PFSK-1 (cell line): ENCODE data around the gene KIAA1328.

Experiments
- FOXP2 ChIP-seq: optimal IDR thresholded peaks from 2 replicates; pipeline ENCODE3; 2011; ENCODE audit warnings: borderline replicate concordance, control low read depth, inconsistent platforms; ENCODE audit not compliant: insufficient read depth; ENCODE audit errors: extremely low read length, extremely low read depth
- POLR2AphosphoS5 ChIP-seq: IDR thresholded peaks from 2 replicates; pipeline ENCODE4 v1.6.1; 2012; ENCODE audit warnings: low read depth, mild to moderate bottlenecking, control low read depth, low read length, moderate library complexity
- SIN3A ChIP-seq: IDR thresholded peaks from 2 replicates; pipeline ENCODE4 v1.6.1; 2012; ENCODE audit warnings: mild to moderate bottlenecking, low read length, moderate library complexity, borderline replicate concordance; ENCODE audit not compliant: insufficient read depth
- TAF1 ChIP-seq: IDR thresholded peaks from 2 replicates; pipeline ENCODE4 v1.6.1; 2012; ENCODE audit warnings: low read length, control low read depth, borderline replicate concordance; ENCODE audit not compliant: insufficient read depth
- TF ChIP-seq, protein P1 (sequence below), 2 experiments: IDR thresholded peaks; 2 replicates each; pipeline versions ENCODE4 v1.6.1 to v1.8.0; 2011 to 2012; ENCODE audit warnings: low read depth in 2 of 2, low read length in 2 of 2, control low read depth in 1 of 2, inconsistent platforms in 1 of 2, mild to moderate bottlenecking in 1 of 2, moderate library complexity in 1 of 2; ENCODE audit not compliant: insufficient read depth in 1 of 2

KIAA1328 gene

DNA sequence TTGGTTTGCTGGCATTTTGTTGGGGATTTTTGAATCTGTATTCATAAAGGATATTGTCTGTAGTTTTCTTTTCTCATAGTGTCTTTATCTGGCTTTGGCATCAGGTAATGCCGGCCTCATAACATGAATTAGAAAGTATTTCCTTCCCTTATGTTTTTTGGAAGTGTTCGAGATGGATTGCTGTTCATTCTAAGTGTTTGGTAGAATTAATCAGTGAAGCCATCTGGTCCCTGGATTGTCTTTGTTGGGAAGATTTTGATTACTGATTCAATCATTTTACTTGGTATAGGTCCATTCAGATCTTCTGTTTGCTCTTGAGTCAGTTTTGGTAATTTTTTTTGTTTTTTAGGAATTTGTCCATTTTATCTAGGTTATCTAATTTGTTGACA, 22.3 kb downstream of the KIAA1328 start:
- TF ChIP-seq TAF1 (no peak), SIN3A (no peak), FOXP2 (no peak), POLR2AphosphoS5 (no peak)
- TF ChIP-seq, protein P1, sequence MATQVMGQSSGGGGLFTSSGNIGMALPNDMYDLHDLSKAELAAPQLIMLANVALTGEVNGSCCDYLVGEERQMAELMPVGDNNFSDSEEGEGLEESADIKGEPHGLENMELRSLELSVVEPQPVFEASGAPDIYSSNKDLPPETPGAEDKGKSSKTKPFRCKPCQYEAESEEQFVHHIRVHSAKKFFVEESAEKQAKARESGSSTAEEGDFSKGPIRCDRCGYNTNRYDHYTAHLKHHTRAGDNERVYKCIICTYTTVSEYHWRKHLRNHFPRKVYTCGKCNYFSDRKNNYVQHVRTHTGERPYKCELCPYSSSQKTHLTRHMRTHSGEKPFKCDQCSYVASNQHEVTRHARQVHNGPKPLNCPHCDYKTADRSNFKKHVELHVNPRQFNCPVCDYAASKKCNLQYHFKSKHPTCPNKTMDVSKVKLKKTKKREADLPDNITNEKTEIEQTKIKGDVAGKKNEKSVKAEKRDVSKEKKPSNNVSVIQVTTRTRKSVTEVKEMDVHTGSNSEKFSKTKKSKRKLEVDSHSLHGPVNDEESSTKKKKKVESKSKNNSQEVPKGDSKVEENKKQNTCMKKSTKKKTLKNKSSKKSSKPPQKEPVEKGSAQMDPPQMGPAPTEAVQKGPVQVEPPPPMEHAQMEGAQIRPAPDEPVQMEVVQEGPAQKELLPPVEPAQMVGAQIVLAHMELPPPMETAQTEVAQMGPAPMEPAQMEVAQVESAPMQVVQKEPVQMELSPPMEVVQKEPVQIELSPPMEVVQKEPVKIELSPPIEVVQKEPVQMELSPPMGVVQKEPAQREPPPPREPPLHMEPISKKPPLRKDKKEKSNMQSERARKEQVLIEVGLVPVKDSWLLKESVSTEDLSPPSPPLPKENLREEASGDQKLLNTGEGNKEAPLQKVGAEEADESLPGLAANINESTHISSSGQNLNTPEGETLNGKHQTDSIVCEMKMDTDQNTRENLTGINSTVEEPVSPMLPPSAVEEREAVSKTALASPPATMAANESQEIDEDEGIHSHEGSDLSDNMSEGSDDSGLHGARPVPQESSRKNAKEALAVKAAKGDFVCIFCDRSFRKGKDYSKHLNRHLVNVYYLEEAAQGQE (IDR thresholded peaks at IDR 0.05; ENCODE audit: insufficient read depth in 1 of 2, low read depth in 2 of 2, low read length in 2 of 2) = no peak

DNA sequence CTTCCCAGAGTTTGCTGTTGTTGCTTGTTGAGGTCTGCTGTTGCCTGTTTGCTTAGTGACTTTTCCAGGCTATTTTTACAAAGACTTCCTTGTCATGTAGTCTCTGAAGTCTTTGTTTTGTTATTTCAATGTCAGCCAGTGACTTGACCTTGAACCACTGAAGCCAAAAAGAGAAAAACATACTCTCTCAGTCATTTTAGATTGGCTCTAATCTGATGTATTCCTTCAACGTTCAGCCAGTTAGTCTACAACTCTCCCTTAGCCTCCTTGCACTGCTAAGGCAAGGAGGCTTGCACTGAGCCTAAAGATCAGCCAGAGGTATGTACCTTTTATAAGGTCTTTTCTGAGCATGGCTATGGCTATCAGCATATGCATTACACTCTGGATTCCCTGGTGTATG, 27.9 kb downstream of the KIAA1328 start:
- TF ChIP-seq, protein P1 (IDR thresholded peaks at IDR 0.05; ENCODE audit: insufficient read depth in 1 of 2, low read depth in 2 of 2, low read length in 2 of 2) = no peak
- TF ChIP-seq TAF1 = no peak
- no peak for TF ChIP-seq POLR2AphosphoS5
- TF ChIP-seq SIN3A = no peak

DNA sequence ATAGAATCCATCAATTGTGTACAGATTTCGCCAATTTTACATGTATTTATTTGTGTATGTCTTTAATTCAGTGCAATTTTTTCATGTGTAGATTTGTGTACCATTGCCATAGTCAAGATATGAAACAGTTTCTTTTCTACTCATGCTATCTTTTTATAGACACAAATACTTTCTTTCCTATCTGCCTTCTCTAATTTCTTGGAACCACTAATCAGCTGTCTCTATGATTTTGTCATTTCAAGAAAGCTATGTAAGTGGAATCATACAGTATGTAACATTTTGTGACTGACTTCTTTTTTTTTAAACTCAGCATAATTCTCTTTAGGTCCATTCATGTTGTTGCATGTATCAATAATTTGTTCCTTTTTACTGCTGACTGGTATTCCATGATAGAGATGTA, 33.3 kb downstream of the KIAA1328 start:
- TF ChIP-seq, protein P1 (IDR thresholded peaks at IDR 0.05; ENCODE audit: insufficient read depth in 1 of 2, low read depth in 2 of 2, low read length in 2 of 2) = no peak
- TF ChIP-seq SIN3A (no peak), FOXP2 (no peak), TAF1 (no peak), POLR2AphosphoS5 (no peak)

DNA sequence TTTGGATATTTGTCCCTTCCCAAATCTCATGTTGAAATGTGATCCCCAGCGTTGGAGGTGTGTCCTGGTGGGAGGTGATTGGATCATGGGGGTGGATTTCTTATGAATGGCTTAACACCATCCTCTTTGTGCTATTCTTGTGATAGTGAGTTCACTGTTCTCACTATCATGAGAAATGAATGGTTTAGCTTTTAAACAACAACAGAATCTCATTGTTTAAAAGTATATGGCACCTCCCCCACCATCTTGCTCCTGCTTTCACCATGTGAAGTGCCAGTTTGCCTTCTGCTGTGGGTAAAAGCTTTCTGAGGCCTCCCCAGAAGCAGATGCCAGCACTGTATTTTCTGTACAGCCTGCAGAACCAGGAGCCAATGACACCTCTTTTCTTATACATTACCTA, 38.1 kb downstream of the KIAA1328 start:
- TF ChIP-seq POLR2AphosphoS5 = no peak

DNA sequence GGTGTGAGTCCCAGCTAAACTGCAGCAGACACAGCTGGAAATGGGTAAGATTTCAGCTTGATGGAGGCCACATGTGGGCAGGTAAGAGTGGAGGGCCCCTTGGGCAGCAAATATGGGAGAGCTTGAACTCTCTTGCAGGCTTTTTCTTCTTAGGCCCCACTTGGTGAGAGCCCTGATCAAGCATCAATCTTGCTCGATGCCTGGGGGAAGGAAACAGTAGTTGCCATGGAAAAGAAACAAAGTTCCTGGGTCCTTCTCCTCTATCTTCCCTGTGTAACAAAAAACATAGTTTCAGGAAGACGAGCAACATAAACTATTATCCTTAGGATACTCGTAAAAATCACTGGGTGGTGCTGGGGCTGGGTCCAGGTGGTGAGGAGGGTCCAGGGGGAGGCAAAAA, 42.9 kb downstream of the KIAA1328 start:
- no peak for TF ChIP-seq SIN3A

DNA sequence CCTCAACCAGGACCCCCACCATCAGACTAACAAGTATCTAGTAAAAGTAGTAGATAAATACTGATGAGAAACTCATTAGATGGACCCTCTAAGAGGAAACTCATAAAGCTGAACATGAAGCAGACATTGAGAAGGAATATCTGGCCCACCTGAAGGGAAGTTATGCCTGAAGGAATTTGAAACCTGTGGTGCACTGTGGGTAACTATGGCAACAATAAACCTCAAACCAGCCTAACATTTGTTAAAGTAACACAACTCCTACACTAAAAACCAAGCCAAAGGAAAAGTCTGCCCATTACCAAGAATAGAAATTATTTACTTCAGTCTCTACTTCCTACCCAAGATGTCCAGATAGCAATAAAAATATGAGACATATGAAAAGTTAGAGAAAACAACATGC, 43.4 kb downstream of the KIAA1328 start:
- no peak for TF ChIP-seq POLR2AphosphoS5
- TF ChIP-seq TAF1 = no peak
- TF ChIP-seq, protein P1 (IDR thresholded peaks at IDR 0.05; ENCODE audit: insufficient read depth in 1 of 2, low read depth in 2 of 2, low read length in 2 of 2) = no peak
- no peak for TF ChIP-seq SIN3A
- TF ChIP-seq FOXP2 = no peak
